Measurements from ENCODE around the gene TMIGD2.
"Not testable (repeated sequence)": the region's sequence is repeated elsewhere in the genome, so short reads cannot be mapped to it uniquely, and the experiment has no call there.

Gene TMIGD2

GRCh38 chr19:4266253-4267000, 35.8 kb downstream of the TMIGD2 start:
- no peak for DNase-seq

GRCh38 chr19:4264812-4265211, 37.4 kb downstream of the TMIGD2 start:
- DNase-seq, result no peak

GRCh38 chr19:4260613-4261191, 41.5 kb downstream of the TMIGD2 start:
- no peak for DNase-seq

- DNase-seq, result no peak
Measured at GRCh38 chr19:4258181-4258580, 44.0 kb downstream of the TMIGD2 start.

GRCh38 chr19:4257025-4257424, 45.2 kb downstream of the TMIGD2 start:
- DNase-seq, result no peak

- no peak for DNase-seq
Measured at GRCh38 chr19:4256563-4256962, 45.6 kb downstream of the TMIGD2 start.

- DNase-seq, result peak; percentile 98
Measured at GRCh38 chr19:4246767-4247593, 55.2 kb downstream of the TMIGD2 start, which contains the start of gene YJU2. Gene YJU2, plus strand, starts transcription at chr19:4247080. Its CDS starts 67 bp downstream, at chr19:4247147.

- not testable (repeated sequence) for DNase-seq
Measured at GRCh38 chr19:4245938-4246337, 56.3 kb downstream of the TMIGD2 start.
